HepG2 (cell line): ENCODE results near the gene EPHA10. TPM values are rescaled to one million over a fixed set of nuclear protein-coding genes. Genes with fewer than 3 reads are reported as not detected.

Experiments used
- ATAC-seq: fragments of 200-7000 bp; cut with Tn5 transposase; 3 replicates; pipeline ENCODE4 v1.9.1; 2020; ENCODE audit warnings: mild to moderate bottlenecking, moderate library complexity
- BruUV-seq: library from RNA; stranded (reverse); fragments of 400-500 nt; replicated peaks from 2 replicates; lab custom pipeline; 2021; lab: Mats Ljungman, UMichigan
- CTCF ChIA-PET: fragments of 300-600 bp; formaldehyde crosslinking; extraction: SDS; loops from one replicate; lab custom pipeline; 2021; ENCODE audit warnings: low total read pairs, inconsistent platforms, low intra/inter-chr PET ratio; lab: Yijun Ruan, JAX
- POLR2A ChIA-PET: fragments of 350-600 bp; sonication (Branson Sonifier 250); formaldehyde crosslinking; loops from one replicate; lab custom pipeline; 2020; ENCODE audit warnings: antibody characterized with exemption, inconsistent platforms; lab: Yijun Ruan, JAX
- DNase-seq: peaks from one replicate; pipeline ENCODE4 v3.0.0-alpha.2; 2015; ENCODE audit warnings: low spot score
- FAIRE-seq: peaks from 3 replicates; lab custom pipeline; 2011; peaks lifted over from hg19 to GRCh38; lab: Jason Lieb, UNC
- H2AFZ ChIP-seq: one replicate; pipeline ENCODE4 v1.6.1; 2011; ENCODE audit warnings: low read length, inconsistent platforms
- H3K27ac ChIP-seq: fragments of 300-600 bp; 3 replicates; pipeline ENCODE4 v1.8.0; 2011; ENCODE audit warnings: mixed run types, mild to moderate bottlenecking, mixed read lengths, low read length, inconsistent platforms; ENCODE audit not compliant: insufficient read depth; ENCODE audit errors: extremely low read length
- H3K27me3 ChIP-seq, 2 experiments: fragments of 200-600 bp in 1 of 2; 2 replicates in 1 of 2; 3 replicates in 1 of 2; pipeline versions ENCODE4 v1.6.0 to v1.8.0; 2011; ENCODE audit warnings: low read length in 2 of 2, mild to moderate bottlenecking in 2 of 2, moderate library complexity in 2 of 2, inconsistent platforms in 1 of 2; ENCODE audit not compliant: insufficient read depth in 2 of 2, control insufficient read depth in 1 of 2
- H3K36me3 ChIP-seq, 2 experiments: fragments of 200-600 bp in 1 of 2; replicated peaks in 1 of 2; 2 replicates in 1 of 2; 3 replicates in 1 of 2; pipeline versions ENCODE4 v1.5.1 to v1.8.0; 2011; ENCODE audit warnings: low read length in 2 of 2, inconsistent platforms in 1 of 2; ENCODE audit not compliant: insufficient read depth in 2 of 2, control insufficient read depth in 1 of 2
- H3K4me1 ChIP-seq: 2 replicates; pipeline ENCODE4 v1.5.1; 2012; ENCODE audit warnings: low read length, inconsistent platforms; ENCODE audit not compliant: insufficient read depth
- H3K4me2 ChIP-seq: 2 replicates; pipeline ENCODE4 v1.6.0; 2011; ENCODE audit warnings: low read depth, low read length, inconsistent platforms
- H3K4me3 ChIP-seq, 3 experiments: fragments of 200-600 bp in 1 of 3; sonication (generic), shearing (Covaris generic) in 1 of 3; replicated peaks in 1 of 3; 2 replicates each; pipeline ENCODE4 v1.5.1; 2011 to 2016; ENCODE audit warnings: low read length in 3 of 3, inconsistent platforms in 2 of 3, low read depth in 2 of 3, mild to moderate bottlenecking in 2 of 3, control low read depth in 1 of 3, mixed read lengths in 1 of 3; ENCODE audit not compliant: insufficient read depth in 1 of 3
- H3K79me2 ChIP-seq: one replicate; pipeline ENCODE4 v1.6.1; 2011; ENCODE audit warnings: low read length, inconsistent platforms; ENCODE audit not compliant: insufficient read depth
- H3K9ac ChIP-seq: 2 replicates; pipeline ENCODE4 v1.6.0; 2011; ENCODE audit warnings: mild to moderate bottlenecking, low read depth, low read length, inconsistent platforms; ENCODE audit not compliant: insufficient read depth
- H3K9me3 ChIP-seq: 2 replicates; pipeline ENCODE4 v1.5.1; 2012; ENCODE audit warnings: mild to moderate bottlenecking, low read length
- H4K20me1 ChIP-seq: 2 replicates; pipeline ENCODE4 v1.6.0; 2011; ENCODE audit warnings: inconsistent platforms, mild to moderate bottlenecking, low read length, moderate library complexity; ENCODE audit not compliant: insufficient read depth
- FUBP1 ChIP-seq: sonication (generic); formaldehyde crosslinking; IDR thresholded peaks from 2 replicates; pipeline ENCODE4 v1.5.1; 2020; ENCODE audit warnings: missing genetic modification reagents, mild to moderate bottlenecking, borderline replicate concordance
- HIC2 ChIP-seq: sonication (generic); formaldehyde crosslinking; IDR thresholded peaks from 2 replicates; pipeline ENCODE4 v1.9.0; 2022; ENCODE audit warnings: low read depth, missing genetic modification reagents
- HNRNPL ChIP-seq: fragments of 200-400 bp; formaldehyde crosslinking; IDR thresholded peaks from 2 replicates; pipeline ENCODE4 v1.6.1; 2017; ENCODE audit warnings: mild to moderate bottlenecking, low read depth, low read length
- LCORL ChIP-seq, 2 experiments: fragments of 450-650 bp in 1 of 2; sonication (generic) in 1 of 2; formaldehyde crosslinking in 1 of 2; IDR thresholded peaks; 2 replicates each; pipeline versions ENCODE4 v1.5.0 to v1.6.1; 2017 to 2020; ENCODE audit warnings: antibody characterized with exemption in 1 of 2, missing genetic modification reagents in 1 of 2
- ZBTB7B ChIP-seq: sonication (generic); formaldehyde crosslinking; IDR thresholded peaks from 2 replicates; pipeline ENCODE4 v1.4.0; 2020; ENCODE audit warnings: missing genetic modification reagents
- WGBS: methylation state at CpG from one replicate; pipeline ENCODE4 v1.1.6; 2017; ENCODE audit warnings: low lambda C conversion rate; 5-methylcytosine and 5-hydroxymethylcytosine counted together
- in situ Hi-C: cut with HindIII; loops from 2 replicates; pipeline ENCODE4 v1.10.0; 2017; ENCODE audit warnings: low pct_unique_long_range_greater_than_20kb; ENCODE audit not compliant: extremely low pct_ligation_motif_present
- intact Hi-C: fragments of 100-400 bp; cut with micrococcal nuclease; formaldehyde crosslinking; loops from one replicate; pipeline ENCODE4 v1.10.0; 2022; ENCODE audit not compliant: unreplicated experiment
- polyA plus RNA-seq, 8 experiments: library from polyadenylated mRNA; depleted of rRNA in 3 of 8; stranded (reverse) in 7 of 8; unstranded in 1 of 8; fragments of >200 nt; fragmentation: Illumina TruSeq in 4 of 8; extraction: Trizol in 4 of 8; gene quantifications; 2 replicates each; pipeline versions ENCODE4 v1.2.1 to v1.2.3, GENCODE V29; 2011 to 2016; ENCODE audit warnings: low read depth in 4 of 8, missing spikeins in 1 of 8, mixed read lengths in 1 of 8; ENCODE audit not compliant: insufficient read depth in 1 of 8
- total RNA-seq, 5 experiments: library from RNA; depleted of rRNA; stranded (reverse); fragments of >200 nt; fragmentation: Illumina TruSeq; extraction: Trizol; gene quantifications; 2 replicates each; pipeline ENCODE4 v1.2.3, GENCODE V29; 2016; ENCODE audit warnings: low read depth in 1 of 5

EPHA10 gene
- total and polyA plus RNA-seq, 2 of the 13 experiments (the other 11 are each of a cell fraction or from before 2014, with no cell fraction given): 0.11 to 0.58 TPM

DNA sequence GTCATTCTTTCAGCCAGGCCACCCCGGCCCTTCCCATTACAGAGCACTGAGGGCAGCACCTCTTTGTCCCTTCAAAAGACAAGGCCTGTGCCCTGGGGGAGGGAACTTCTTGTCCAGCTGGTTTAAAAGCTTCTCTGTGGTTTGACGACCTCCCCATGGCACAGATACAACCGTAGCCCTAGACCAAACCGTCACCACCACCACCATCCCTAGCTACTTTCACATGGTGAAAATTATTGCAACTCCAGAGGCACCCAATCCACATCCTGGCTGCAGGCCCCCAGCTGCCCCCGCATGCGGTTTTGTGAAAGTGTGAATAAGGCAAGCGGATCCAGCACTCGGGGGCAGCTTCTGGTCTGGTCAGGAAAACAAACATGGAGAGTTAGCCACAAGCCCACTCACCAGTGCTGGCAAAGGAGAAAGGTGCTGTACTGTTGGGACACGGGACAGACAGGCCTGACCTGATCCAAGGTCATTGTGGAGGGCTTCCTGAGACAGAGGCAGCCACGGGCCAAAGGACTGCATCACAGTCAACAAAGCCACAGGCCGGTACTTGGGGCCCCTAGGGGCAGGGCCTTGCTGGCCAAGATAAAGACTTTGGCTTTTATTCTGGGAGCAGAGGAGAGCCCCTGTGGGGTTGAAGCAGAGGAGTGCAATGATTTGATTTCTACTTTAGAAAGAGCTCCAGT lies 41.4 kb downstream of the EPHA10 start (continued):
- TF ChIP-seq LCORL (IDR thresholded peaks at IDR 0.05) (no peak), LCORL (CRISPR knock-in tag; IDR thresholded peaks at IDR 0.05) (peak; percentile 91), HNRNPL (0 out of 2 replicates have a peak, but pooled peaks have one; percentile 41), ZBTB7B (peak; percentile 81; the same call in 1 of the 2 replicates)

DNA sequence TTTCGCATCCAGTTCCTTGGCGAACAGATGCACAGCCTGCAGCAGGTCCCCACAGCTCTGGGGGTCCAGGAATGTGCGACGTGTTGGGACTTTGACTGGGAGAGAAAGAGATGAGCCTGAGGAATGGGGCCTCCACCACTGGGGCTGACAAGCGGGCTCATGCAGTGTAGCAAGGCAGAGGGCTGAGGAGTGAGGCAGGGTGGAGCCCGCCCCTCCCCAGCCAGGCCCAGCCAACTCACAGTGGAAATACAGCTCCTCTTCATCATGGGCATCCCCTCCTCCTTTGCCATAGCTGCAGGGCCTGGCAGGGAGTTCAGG lies 41.9 kb downstream of the EPHA10 start:
- FAIRE-seq (no peak), ATAC-seq (peak; percentile 30), DNase-seq (no peak)
- POLR2A ChIA-PET: interaction anchor here (0.8 kb wide), 1 partner anchor 10 kb away, joined by 4 read pairs; no protein-coding TSS in a partner anchor
- Histone ChIP-seq H3K4me2 (peak overlapping the region; percentile 77), H3K9ac (no peak overlapping the region), H3K9me3 (no peaks in the 10 kb centered on the region), H3K4me3 (peak overlapping the region in 1 of 3 experiments; percentile 52; a peak in 1 of 6 replicates), H3K36me3 (no peaks in the 10 kb centered on the region), H2AFZ (no peak overlapping the region), H3K27me3 (peaks cover 4 to 15% of the 10 kb centered on the region in 2 experiments; a peak in 3 of 5 replicates), H3K27ac (peak overlapping the region; percentile 45), H4K20me1 (no peaks in the 10 kb centered on the region), H3K4me1 (peaks cover 69% of the 10 kb centered on the region), H3K79me2 (no peaks in the 10 kb centered on the region)
- intact Hi-C loops: loop anchor here (10.0 kb wide), 1 partner anchor 72 kb away; the partner anchor contains the start of gene MANEAL
- BruUV-seq: no TSS peak
- in situ Hi-C loops: no loop called here
- WGBS: 60% methylated on average over 6 of the region's 6 CpGs
- CTCF ChIA-PET: no interaction called here
- TF ChIP-seq FUBP1 (CRISPR knock-in tag): no peak
- TF ChIP-seq HIC2 (CRISPR knock-in tag): peak; percentile 65; the same call in 1 of the 2 replicates
